ENCODE data around the gene ZNF580. TPM values are rescaled to one million over a fixed set of nuclear protein-coding genes. Genes with fewer than 3 reads are reported as not detected.
A peak's percentile ranks its signal among the peaks of the same experiment; 100 is the strongest.

The ZNF580 gene
- total and polyA plus RNA-seq, 12 donors: 8.0 to 101 (median 46.0) TPM

DNA sequence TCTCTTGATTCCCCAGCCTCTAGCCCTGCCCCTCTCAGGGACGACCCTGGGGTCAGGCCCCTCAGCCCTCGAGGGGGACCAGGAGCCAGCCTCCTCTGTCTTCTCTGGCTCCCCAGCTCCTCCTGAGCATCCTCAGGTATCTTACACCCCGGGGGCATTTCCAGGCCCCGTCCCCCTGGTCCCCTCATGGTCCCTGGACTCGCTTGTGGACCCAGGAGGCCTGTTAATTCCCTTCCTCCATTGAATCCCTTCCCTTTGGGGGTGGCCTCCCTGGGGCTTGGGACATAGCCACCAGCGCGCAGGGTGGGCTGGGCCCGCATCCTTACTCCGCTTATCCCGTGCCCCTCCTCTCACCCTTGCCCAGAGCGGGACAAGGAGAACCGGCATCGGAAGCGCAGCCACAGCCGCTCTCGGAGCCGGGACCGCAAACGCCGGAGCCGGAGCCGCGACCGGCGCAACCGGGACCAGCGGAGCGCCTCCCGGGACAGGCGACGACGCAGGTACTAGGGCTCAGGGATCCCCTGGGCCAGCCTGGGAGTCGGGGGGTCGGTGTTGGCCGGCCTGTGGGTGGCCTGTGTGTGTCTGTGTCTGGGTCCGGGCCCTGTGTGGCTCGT lies 18.2 kb downstream of the ZNF580 start:
- no peak overlapping the region for H3K27ac ChIP-seq
- H3K9me3 ChIP-seq (replicated peaks in 1 of 3): no peaks in the 10 kb centered on the region
- H3K36me3 ChIP-seq (replicated peaks in 1 of 2): peaks cover 0 to 46% of the 10 kb centered on the region in 2 donors
- peaks cover 26 to 45% of the 10 kb centered on the region in 2 donors for H3K4me1 ChIP-seq (replicated peaks in 1 of 2)
- DNase-seq: no peak
- no peak for TF ChIP-seq POLR2A (IDR thresholded peaks at IDR 0.05)
- TF ChIP-seq, protein P1, sequence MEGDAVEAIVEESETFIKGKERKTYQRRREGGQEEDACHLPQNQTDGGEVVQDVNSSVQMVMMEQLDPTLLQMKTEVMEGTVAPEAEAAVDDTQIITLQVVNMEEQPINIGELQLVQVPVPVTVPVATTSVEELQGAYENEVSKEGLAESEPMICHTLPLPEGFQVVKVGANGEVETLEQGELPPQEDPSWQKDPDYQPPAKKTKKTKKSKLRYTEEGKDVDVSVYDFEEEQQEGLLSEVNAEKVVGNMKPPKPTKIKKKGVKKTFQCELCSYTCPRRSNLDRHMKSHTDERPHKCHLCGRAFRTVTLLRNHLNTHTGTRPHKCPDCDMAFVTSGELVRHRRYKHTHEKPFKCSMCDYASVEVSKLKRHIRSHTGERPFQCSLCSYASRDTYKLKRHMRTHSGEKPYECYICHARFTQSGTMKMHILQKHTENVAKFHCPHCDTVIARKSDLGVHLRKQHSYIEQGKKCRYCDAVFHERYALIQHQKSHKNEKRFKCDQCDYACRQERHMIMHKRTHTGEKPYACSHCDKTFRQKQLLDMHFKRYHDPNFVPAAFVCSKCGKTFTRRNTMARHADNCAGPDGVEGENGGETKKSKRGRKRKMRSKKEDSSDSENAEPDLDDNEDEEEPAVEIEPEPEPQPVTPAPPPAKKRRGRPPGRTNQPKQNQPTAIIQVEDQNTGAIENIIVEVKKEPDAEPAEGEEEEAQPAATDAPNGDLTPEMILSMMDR (IDR thresholded peaks at IDR 0.05): no peak
- WGBS, 4 donors: 87 to 90% (median 88%) methylated on average over 17 to 37 of the region's 37 CpGs
- intact Hi-C loops (cut with DNase I): no loop called here
- H3K4me3 ChIP-seq: no peak overlapping the region
- no peaks in the 10 kb centered on the region for H3K27me3 ChIP-seq

DNA sequence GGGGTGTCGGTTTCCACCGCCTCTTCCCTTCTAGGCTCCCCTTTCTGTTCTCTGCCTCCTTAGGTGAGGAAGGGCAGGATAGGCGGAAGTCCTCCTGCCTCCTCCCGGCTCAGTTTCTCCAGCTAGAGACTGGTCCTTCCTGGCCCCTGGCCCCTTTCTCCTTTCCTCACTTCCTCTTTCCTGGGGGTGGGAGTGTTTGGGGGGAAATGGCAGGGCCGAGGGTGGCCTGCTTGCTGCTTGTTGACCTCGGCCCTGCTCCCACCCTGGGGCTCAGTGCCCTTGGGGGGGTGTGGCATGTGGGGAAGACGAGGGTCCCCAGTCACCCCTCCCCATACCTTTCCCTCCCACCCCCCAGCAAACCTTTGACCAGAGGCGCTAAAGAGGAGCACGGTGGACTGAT lies 19.0 kb downstream of the ZNF580 start:
- TF ChIP-seq, protein P1 (IDR thresholded peaks at IDR 0.05): no peak
- TF ChIP-seq POLR2A (IDR thresholded peaks at IDR 0.05): no peak
- Histone ChIP-seq H3K36me3 (replicated peaks in 1 of 2) (peaks cover 0 to 55% of the 10 kb centered on the region in 2 donors), H3K27ac (peak overlapping the region in 1 of 5 donors; percentile 9), H3K4me1 (replicated peaks in 1 of 2) (peaks cover 26 to 45% of the 10 kb centered on the region in 2 donors), H3K4me3 (no peak overlapping the region), H3K9me3 (replicated peaks in 1 of 3) (no peaks in the 10 kb centered on the region), H3K27me3 (no peaks in the 10 kb centered on the region)
- WGBS, 4 donors: 54 to 68% (median 61%) methylated on average over 7 to 9 of the region's 9 CpGs
- intact Hi-C loops (cut with DNase I): no loop called here
- DNase-seq: no peak

DNA sequence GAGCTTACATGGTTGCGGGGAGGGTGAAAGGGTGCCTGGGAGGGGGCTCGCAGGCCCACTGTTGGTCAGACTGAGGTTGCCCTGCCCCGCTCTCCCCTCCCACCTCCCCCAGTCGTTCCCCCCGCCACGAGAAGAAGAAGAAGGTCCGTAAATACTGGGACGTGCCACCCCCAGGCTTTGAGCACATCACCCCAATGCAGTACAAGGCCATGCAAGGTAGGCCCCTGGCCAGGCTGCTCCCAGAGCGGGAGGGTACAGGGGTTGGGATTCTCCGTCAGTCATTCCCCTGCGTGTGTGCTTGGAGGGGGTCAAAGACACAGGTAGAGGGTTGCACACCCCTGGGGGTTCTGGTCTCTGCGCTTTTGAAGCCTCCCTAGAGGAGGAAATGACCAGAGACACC lies 19.6 kb downstream of the ZNF580 start:
- Histone ChIP-seq H3K27me3 (no peaks in the 10 kb centered on the region), H3K27ac (peak overlapping the region in 1 of 5 donors; percentile 9), H3K9me3 (replicated peaks in 1 of 3) (no peaks in the 10 kb centered on the region), H3K4me1 (replicated peaks in 1 of 2) (peaks cover 26 to 45% of the 10 kb centered on the region in 2 donors), H3K4me3 (no peak overlapping the region), H3K36me3 (replicated peaks in 1 of 2) (peaks cover 0 to 56% of the 10 kb centered on the region in 2 donors)
- 79 to 89% (median 84%) methylated on average over 8 to 12 of the region's 12 CpGs for WGBS, 4 donors
- DNase-seq: no peak
- intact Hi-C loops (cut with DNase I): no loop called here
- TF ChIP-seq, protein P1 (IDR thresholded peaks at IDR 0.05): no peak
- no peak for TF ChIP-seq POLR2A (IDR thresholded peaks at IDR 0.05)

DNA sequence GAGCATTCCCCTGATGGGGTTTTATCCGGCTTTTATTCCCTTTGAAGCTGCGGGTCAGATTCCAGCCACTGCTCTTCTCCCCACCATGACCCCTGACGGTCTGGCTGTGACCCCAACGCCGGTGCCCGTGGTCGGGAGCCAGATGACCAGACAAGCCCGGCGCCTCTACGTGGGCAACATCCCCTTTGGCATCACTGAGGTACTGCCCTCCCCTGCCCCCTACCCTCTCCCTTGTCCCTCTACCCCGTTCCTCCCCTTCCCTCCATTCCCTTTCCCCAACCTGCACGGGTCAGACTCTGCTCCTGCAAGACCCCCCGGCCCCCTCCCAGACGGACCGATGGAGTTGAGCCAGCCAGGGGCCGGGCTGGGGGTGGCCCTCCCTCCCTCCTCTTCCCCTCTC lies 20.2 kb downstream of the ZNF580 start:
- WGBS, 4 donors: 71 to 79% (median 76%) methylated on average over 12 to 16 of the region's 16 CpGs
- H3K27me3 ChIP-seq: no peaks in the 10 kb centered on the region
- TF ChIP-seq POLR2A (IDR thresholded peaks at IDR 0.05): no peak
- TF ChIP-seq, protein P1 (IDR thresholded peaks at IDR 0.05): no peak
- H3K4me1 ChIP-seq (replicated peaks in 1 of 2): peaks cover 22 to 39% of the 10 kb centered on the region in 2 donors
- intact Hi-C loops (cut with DNase I): no loop called here
- DNase-seq: no peak
- no peak overlapping the region for H3K4me3 ChIP-seq
- peaks cover 0 to 62% of the 10 kb centered on the region in 2 donors for H3K36me3 ChIP-seq (replicated peaks in 1 of 2)
- H3K9me3 ChIP-seq (replicated peaks in 1 of 3): no peaks in the 10 kb centered on the region
- H3K27ac ChIP-seq: no peak overlapping the region
